Occipital lobe (tissue), 2 donors: ENCODE results near the gene RASSF4. TPM values are rescaled to one million over a fixed set of nuclear protein-coding genes. Genes with fewer than 3 reads are reported as not detected.
A peak's percentile ranks its signal among the peaks of the same experiment; 100 is the strongest.

ENCODE experiments used
- DNase-seq: peaks from one replicate; lab custom pipeline; 2025; lab: John Stamatoyannopoulos, UW
- total RNA-seq: library from RNA; depleted of rRNA; stranded (reverse); fragments of >200 nt; gene quantifications from one replicate; pipeline ENCODE4 v1.2.3, GENCODE V29; 2014

Gene RASSF4
- total RNA-seq, 1 donor from 2014 or later: 7.2 TPM

DNA sequence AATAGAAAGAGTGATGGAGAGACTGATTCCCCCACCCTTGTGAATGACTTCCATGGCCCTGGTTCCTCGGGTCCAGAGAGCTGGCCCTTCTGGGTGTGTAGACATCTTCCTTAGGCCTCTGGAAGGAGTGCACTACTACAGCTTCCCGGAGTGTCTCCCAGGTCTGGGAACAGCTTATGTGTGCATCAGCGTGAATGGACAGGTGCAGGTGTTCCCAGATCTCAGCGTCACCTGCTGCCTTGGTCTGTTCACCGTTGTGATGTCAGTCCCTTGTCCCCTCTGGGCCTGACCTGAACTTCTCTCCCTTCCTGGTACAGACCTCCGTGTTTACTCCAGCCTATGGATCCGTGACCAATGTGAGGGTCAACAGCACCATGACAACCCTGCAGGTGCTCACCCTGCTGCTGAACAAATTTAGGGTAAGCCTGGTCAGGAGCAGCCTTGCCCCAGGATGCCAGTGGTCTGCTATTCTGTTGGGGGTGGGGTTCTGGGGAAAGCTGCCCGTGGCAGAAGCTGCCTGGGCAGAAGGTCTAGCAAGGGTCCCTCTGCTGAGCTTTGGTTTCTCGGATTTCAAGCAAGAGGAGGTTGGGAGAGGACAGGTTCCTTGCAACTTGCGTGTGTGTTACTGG, 29.5 kb downstream of the RASSF4 start:
- DNase-seq: no peak

DNA sequence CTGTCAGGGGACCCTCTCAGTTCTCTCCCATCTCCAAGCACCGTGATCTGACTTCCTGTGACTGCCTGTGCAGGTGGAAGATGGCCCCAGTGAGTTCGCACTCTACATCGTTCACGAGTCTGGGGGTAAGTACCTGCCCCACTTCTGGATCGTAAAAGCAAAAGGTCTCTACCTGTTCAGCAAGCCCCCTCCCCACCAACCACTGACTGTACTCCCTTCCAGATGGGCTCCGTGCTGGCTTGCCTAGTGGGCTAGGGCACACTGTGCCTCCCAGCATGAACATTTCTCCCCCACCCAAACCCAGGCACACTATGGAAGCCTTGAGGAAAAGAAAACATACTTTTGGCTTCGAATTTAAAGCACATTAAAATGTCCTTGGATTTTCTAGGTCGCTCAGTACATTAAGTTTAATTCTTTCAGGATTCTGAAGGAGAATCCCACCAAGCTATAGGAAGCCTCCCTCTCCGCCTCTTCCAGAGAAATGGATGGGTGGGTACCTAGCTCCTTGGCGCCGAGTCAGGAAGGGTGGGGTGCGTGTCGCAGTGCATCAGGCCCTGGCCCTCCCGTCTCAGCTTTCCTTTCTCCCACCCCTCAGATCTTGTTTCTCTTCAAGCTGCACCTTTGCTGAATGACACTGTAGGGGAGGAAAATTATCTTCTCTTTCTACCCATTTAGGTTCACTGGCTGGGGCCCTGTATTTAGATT, 30.1 kb downstream of the RASSF4 start:
- DNase-seq: no peak

DNA sequence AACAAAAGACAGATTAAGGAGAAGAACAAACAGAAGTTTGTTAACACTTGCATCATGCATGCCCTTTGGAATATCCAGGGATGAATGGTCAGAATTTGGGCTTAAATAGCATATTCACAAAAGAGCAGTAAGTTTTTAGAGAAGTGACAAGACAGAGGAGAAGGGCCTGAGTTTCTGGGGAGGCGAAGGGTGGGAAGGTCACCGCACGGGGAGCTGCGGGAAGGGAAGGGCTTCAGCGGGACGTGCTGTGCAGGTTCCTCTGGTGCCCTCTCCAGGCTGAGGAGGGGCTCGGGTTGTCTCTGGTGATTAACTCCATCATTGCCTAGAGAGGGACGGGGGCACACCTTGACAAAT, 30.7 kb downstream of the RASSF4 start:
- no peak for DNase-seq

DNA sequence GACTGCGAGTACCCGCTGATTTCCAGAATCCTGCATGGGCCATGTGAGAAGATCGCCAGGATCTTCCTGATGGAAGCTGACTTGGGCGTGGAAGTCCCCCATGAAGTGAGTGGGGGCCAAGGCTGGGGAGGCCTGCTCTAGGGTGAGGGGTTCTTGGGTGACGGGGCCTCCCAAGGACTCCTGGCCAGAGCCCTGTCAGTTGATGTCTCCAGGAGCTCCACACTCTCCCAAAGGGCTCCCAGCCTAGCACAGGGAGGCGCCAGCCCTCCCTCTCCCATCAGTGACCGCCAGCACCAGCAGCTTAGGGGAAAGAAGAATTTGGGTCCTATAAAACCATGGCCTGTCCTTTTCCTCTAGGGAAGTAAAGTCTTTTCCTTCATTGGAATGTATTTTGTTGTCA, 31.4 kb downstream of the RASSF4 start:
- no peak for DNase-seq

DNA sequence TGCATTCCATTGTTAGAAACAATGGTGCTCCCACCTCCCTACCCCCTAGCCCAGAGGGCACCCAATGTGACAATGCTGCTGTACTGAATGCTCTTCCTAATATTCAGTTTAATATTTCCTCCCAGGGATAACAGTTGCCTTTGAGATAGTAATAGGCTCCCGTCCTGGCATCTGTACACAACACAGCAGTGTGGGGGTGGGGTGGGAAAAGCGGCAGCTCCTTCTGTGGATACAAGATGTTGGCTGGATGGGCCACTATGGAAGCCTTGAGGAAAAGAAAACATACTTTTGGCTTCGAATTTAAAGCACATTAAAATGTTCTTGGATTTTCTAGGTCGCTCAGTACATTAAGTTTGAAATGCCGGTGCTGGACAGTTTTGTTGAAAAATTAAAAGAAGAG, 32.0 kb downstream of the RASSF4 start:
- no peak for DNase-seq

DNA sequence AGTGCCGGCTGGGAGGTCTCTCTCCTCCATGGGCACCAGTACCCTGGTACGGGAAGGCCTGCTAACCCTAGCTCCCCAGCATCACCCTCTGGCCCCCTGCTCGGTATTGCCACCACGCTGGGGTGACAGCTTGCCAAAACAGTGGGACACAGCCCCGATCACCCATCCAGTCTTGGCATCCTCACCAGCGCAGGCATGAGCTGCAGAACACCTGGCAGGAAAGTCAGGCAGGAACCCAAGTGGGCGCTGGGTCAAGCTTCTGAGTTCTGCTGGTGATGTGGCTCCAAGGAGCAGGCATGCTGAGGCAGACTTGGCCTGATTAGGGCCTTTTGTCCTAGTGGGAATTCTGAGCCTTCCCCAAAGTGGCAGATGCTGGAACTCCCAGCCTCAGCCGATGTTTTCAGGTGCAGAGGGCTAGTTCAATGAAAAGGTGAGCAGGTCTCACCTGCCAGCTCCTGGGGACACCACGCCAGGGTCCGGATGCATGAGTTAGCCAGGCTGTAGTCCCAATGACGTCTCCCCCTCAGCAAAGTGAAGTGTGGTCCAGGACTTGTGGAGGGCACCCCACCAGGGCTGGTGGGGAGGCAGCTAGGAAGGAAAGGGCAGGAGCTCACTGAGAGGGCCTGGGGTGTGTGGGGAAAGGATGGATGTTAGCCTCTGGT, 32.6 kb downstream of the RASSF4 start:
- DNase-seq: no peak

DNA sequence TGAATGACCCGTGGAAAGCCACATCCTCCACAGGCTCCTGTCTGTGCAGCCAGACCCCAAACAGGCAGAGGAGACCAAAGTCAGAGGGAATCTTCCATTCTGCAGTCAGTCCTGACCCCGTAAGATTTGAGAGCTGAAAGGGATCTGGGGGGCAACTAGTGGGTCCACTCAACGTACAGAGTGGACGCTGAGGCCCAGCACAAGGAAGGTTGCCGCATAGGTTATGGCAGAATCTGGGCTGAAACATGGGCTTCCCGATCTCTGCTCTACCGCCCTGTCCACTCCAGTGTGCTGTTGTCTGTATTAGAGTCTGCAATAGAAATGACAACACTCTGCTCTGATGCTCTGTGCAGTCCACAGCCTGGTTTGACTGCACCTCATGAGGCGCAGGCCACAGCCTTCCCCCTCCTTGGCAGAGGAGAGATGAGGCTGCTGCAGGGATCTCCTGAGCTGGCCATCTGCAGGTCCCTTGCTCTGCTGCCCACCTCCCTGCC, 33.2 kb downstream of the RASSF4 start:
- DNase-seq: no peak

DNA sequence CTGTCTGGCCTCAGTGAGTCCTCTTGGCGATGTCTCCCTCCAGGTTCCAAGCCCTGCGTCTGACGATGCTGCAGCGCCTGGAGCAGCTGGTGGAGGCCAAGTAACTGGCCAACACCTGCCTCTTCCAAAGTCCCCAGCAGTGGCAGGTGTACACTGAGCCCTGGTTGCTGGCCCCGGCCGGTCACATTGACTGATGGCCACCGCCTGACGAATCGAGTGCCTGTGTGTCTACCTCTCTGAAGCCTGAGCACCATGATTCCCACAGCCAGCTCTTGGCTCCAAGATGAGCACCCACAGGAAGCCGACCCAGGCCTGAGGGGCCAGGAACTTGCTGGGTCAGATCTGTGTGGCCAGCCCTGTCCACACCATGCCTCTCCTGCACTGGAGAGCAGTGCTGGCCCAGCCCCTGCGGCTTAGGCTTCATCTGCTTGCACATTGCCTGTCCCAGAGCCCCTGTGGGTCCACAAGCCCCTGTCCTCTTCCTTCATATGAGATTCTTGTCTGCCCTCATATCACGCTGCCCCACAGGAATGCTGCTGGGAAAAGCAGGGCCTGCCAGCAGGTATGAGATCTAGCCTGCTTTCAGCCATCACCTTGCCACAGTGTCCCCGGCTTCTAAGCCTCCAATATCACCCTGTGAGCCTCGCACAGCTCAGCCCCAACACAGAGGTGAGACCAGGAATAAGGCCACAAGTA, 33.8 kb downstream of the RASSF4 start:
- DNase-seq: no peak

DNA sequence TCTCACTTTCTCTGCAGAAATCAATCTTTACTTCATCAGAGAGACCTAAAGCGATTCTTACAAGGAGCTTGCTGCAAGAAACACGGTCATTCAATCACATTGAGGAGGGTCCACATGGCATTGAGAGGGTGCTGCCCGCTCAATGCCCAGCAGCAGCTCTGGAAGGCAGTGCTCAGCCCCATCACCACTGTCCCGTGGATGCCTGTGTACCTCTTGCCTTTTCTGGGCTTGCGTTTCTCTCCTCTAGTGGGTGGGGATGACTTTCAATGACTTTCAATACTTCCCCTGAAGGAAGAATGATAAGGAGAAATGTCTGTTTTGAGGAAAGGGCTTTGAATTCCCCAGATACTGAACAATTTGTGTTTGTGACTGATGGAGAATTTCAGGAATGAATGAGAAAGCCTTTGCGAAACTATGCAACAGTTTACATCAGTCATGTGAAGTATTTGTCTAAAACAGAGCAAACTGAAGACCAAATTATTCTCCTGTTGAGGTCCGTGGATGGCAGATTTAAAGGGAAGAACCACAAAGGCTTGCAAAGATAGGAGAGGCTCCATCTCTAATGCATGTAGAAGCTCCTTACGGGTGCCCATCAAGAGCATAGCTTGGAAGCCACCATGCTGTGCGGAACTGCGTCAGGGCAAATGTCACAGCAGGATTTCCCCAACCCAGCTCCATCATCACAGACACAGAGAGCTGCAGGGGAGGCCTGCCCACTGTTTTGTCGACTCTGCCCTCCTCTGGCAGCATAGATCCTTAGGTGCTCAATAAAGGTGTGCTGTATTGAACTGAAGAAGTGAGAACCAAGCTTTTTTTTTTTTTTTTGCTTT, 34.5 kb downstream of the RASSF4 start:
- DNase-seq: no peak

DNA sequence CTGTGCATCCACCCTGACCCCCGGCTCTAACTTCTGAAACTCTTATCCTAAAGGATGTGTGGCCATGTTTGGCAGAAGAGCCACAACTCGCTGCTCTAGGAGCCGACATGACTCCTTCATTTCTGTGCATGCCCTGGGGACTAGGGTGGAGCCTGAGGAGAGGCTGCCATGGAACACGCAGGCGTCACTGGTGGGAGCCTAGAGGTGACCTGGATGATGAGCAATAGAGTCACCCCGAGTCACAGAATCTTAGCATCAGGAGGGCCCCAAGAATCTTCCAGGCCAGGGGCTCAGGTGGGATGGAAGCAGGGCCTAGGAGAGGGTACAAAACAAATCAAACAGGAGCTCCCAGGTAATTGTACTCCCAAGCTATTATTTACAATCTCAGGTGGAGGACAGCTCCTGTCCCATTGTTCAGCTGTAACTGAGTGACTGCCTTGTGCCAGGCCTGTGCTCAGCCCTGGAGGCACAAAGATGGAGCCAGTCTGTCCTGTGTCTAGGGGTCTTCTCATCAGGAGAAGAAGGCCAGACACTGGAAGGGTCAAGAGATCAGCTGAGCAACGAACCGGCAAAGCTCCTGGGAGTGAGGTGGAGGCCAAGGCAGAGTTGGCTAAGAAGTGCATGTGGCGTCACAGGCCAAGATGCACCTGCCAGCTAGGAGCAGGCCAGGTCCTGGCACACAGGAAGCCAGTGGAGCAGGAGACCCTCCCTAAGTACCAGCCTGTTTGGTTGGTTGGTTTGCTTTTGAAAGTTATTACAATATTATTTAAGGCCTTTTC, 35.3 kb downstream of the RASSF4 start:
- DNase-seq: no peak

DNA sequence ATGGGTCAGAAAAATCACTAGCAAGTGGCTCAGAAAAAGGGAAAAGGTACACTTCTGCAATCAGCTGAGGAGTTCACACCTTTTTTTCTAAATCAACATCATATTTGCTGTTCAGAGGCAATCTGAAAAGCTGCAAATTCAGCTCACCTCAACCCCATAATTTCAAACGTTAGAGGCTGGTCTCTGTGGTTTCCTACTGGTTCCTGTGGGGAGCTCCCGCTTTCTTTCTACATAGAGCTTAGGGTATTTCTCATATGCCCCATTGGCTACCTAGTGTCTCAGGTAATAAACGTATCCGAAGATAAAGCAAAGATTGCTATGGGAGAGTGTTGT, 35.9 kb downstream of the RASSF4 start:
- no peak for DNase-seq

DNA sequence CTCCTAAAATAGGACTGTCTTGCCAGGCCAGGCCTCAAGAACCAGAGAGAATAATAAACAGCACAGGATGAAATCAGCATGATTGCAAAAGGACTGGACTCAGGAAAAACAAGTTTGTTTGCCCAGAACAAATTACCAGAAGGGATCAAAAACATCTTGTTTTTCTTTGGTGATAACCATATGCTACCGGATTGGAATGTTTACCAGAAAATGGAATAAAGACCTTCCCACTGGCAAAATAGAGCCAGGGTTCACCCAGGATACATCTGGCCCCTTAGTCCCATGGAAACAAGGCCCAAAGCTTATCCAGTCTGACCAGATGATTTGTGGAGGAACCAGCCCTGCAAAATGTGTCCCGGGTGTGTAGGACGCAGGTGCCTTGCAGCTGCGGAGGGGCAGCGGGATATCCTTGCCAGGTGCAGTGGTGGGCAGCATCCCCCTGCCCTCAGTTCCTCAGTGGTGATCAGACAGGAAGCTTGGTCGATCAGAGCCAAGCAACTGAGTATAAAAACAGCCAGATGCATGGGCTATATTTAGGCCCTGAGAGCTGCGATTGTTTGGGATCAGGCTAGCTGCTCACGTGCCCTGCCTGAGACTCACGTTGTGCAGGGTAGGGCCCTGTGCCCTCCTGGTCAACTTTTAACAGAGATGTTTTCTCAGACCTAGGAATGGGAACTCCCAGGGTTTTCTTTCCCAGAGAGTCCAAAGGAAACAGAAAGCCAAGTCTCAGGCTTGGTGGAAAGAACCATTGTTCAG, 36.5 kb downstream of the RASSF4 start:
- DNase-seq: peak; percentile 50

DNA sequence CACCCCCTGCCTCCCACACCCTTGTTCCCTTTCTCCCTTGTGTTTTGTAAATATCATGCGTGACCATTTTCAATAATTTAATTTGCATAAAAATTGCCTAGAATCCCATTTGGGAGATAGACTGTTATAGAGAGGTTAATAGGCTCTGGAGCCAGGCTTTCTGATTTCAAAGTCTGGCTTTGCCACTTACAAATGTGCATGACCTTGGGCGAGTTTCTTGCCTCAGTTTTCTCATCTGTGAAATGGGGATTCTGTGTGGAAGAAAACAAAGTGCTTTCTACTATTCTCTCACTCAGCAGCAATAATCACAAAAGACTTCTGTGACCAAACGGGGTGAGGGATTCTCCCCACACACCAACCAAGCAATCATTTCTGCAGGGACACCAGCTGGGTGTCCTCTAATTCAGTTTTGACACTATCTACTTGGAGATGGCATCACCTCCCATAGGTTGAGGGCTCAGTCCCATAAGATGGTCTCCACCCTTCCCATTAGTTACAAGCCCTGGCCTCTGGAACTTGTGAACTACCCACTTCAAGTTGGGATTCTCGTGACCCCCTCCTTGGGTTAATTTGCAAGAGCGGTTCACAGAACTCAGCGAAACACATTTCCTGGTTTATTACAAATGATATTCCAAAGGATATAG, 37.6 kb downstream of the RASSF4 start:
- no peak for DNase-seq

DNA sequence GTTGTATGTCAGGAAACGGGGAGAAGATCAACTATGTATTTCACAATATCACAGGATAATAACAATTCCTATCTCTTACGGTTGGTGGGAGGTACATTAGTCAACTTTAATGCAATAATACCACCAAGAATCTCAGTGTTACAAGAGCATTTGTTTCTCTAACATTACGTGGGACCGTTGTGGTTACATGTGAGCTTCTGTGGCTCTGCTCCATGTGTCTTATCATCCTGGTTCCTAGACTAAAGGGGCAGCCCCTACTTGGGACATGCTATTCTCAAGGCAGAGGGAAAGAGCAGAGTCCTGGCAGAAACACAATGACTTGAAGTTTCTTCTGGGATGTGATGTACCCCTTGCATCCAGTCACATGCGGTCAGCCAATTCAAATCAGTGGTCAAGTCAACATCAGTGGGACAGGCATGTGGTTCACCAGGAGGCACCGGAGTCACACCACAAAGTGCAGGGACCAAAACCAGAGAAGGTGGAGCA, 38.6 kb downstream of the RASSF4 start:
- no peak for DNase-seq

DNA sequence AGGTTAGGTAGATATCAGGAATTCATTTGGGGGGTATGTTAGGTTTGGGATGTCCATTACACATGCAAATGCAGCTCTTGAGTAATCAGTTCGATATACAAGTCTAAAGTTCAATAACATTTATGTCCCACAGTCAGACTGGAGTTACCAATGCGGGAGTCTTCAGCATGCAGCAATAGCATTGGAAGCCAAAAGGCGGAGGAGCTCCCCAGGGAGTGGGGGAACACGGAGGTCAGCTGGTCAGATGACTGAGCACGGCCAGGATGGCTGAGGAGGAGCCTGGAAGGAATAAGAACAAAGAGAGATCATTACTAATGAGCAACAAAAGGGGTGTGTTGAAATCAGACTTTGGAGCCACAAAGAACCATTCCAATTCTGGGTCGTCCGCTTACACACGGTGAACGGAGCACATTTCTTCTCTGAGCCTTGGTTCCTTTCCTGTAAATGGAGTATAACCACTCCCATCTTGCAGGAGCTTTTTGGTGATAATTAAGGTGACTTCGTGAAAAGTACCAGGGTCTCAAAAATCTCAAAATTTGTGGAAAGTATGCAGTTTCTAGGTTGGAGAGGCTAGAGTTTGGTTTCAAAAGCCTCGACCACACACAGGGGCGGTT, 40.6 kb downstream of the RASSF4 start:
- DNase-seq: no peak

DNA sequence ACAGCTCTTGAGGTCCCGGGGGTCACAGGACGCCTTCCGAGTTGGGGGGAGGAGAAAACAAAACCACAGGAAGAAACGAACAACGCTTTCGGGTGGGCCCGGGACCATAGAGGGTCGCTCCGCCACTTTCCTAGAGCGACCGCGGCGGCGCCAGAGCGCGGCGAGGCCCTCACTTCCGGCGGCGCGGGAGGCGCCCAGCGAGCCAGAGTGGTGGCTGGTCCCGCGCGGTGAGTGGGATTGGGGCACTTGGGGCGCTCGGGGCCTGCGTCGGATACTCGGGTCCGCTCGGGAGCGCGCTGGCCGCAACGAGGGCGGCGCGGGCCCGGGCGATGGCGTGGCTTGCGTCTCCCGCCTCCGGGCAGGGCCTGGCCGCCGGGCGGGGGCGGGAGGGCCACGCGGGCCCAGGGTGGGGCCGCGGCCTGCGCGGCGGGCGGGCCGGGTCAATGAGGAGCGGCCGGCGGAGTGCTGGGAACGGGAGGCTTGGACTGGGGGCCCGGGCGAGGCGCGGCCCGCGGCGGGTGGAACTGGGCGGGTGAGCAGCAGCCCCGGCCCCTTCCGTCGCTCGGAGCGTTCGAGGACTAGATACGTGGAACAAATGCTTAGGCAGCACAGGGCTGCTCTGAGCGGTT, 41.3 kb downstream of the RASSF4 start, which contains the start of gene ZNF22:
TSS of gene ZNF22 (plus strand) at position 172 of the 629 bp plus-strand sequence. CDS start 2,446 bp downstream, outside the sequence.
- peak; percentile 60 for DNase-seq

DNA sequence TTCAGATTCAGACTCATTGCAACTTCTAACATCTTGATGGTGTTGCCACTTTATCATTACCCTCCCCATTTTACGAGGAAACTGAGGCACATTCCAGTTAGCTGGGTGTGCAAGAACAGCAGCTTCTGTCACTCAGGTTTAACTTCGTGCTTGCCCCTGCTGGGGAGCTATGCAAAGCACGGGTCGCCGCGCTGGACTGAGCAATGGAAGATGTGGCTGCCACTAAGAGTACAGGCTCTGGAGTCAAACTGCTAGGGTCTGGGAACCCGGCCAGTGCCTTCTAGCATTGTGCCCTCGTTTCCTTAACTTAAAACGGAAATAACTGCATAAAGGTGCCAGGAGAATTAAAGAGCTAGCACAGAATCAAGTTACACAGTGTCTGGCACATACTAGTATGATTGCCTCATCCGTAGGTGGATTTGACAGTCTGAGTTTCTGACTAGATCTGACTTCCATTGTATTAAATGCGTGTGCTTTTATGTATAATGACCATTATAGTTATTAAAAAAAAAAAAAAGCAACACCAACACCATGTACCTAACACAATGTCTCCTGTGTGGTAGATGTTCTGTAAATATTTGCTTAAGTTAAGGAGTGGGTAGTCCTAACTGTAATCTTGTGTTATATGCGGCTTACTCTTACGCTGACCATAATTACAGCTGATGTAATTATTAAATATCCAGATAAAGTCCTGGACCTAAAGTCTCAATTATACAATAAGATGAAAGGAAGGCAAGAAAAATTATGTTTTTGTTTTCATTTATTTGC, 42.0 kb downstream of the RASSF4 start:
- DNase-seq: peak; percentile 60
